ENCODE results near the gene ZXDC.

Gene ZXDC

DNA sequence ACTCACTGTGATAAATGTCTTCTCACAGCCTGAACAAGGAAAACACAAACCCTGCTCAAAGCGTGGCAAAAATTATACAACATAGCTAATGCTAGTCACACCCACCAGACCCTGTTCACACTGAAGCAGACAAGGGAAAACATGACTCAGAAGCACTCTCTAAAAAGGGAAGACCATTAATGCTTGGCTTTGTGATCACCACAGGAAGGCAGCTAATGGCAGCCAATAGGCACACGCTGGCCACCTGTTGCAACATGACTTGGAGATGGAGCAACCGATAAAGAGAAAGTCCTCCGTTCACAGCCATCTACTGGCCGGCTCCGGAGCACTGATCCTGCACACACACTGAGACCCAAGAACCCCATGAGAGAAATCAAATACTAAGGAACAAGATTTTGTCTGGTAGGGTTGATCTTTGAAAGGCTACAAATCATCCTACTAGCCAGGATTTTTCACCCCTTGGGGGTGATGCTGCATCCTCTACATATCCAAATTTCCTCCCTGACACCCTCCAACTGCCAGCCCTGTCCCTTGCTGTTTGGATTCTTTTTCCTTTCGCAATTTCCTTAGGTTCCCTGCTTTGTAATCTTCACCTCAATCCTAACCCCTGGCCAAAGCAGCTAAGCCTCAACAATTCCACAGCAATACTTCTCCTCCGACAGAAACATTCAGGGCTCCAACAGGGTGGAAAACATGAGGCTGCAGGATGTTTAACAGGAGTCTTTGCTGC, 3.2 kb downstream of the ZXDC start:
- peak in 1 of 2 experiments; percentile 41 for DNase-seq

DNA sequence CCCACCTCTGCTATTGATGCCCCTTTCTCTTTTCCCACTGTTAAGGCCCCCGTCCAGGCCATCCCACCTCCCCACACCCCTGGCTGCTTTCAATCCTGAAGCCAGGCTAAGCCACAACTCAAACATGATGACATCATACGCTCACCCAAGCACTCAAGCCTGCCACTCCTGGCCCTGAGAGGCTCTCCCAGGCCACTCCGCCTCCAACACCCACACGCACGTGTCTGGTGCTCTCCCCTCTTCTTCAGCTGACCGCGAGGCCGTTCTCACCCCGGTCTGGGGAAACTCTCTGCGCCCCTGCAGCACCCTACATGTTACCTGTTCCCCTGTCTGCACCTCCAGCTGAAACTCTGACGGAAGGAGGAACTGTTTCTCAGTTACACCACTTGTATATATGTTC, 6.2 kb downstream of the ZXDC start:
- no peak for DNase-seq

DNA sequence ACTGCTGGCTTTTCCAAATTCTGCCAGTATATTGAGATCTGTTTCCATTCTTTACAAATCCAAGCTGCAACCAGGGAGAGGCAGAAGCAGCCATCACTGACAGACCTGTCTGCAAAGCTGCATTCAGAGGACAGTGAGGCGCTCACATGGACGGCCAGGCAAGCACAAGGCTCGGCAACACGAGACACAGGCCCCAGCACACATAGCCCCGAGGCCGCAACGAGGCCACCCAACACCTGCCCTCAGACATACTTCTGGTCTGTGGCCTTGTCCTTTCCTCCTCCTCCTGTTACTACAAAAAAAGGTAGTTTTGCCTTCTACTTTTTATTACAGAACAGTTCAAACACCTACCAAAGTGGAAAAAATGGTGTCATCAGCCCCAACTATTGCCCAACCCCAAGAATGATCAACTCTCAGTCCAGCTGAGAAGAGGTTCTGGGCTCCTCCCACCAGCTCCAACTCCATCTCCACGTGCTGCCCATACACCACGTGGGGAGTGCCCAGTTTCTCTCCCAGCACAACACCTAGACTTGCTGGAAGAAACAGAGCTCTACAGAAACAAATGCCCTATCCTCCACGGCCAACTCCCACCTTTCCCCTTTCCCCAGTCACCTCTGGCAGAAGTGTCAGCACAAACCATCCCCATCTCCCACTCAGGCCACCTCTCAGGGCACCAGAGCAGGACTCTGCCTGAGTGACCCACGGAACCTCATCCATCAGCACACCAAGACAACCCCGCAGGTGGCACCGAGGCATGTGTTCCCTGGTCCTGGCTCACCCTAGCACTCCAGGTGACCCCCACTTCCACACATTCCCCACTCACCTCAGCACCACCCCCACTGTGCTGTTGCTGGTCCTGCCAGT, 7.4 kb downstream of the ZXDC start:
- DNase-seq = no peak

DNA sequence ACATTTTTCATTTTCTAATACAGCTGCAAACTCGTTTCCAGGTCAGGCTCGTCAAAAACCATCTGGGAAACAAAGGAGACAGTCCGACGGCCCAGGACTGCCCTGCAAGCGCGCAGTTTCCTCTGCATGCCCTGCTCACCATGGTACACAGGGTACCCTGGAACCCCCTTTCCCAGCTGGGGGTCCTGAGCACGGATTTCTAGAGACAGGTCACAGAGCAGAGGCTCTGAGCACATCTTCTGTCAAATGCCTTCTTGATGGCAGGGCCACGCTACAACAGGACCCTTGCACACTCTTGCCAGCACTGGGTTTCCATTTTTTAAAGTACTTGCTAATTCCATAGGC, 8.1 kb downstream of the ZXDC start:
- DNase-seq = no peak

DNA sequence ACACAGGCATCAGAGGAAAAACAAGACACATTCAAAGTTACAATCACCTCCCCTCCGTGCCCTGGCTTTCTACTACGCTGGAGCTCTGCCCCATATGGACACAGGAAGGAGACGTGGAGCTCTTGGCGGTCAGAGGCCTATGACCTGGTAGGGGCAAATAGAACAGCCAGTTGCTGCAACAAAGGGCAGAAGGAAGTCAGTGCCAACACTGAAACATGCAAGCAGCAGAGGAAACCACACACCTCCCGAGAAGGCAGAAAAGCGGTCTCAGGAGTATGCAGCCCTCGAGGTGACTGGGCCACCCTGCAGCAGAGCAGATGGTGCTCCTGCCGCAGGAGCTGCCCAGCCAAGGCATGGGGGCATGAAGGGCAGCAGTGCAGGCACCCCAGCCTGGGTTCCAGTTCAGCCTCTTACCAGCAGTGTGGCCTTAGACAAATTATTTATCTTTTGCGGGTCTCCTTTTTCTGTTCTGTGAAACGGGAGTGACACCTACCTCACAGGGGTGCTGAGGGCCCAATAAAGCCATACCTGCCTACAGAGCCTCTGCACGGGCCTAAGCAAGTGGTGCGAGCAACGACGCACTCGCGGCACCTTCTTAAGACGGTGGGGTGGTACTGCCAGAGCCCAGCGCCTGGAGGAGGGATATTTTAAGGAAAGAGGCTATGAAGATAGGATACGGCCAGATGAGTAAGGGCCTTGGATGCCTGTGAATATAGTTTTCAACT, 8.6 kb downstream of the ZXDC start:
- DNase-seq = no peak

DNA sequence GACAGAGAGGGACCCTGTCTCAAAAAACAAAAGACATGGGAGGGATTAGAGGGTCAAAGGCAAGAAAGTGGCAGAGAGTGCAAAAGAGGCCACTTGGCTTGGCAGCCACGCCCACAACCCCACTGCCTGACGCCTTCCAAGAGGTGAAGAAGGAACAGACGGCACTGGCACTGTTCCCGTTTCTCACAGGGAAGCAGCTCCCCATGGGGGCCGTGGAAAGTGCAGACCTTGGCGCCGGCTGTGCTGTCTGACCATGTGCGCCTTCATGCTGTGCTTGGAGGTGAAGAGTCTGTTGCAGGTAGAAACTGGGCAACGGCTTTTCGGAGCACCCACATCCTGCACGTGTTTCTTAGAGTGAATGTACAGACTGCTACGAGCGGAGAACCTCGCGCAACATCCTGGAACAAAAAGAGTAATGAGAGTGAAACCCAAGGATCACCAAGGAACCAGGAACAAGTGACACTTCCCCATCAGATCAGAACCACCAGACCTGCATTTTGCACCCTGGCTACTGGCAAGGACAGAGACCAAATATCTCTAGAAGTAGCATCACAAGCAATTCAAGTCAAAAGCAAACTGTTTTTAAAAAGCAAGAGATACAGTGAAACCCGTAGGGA, 9.7 kb downstream of the ZXDC start:
- no peak for DNase-seq

DNA sequence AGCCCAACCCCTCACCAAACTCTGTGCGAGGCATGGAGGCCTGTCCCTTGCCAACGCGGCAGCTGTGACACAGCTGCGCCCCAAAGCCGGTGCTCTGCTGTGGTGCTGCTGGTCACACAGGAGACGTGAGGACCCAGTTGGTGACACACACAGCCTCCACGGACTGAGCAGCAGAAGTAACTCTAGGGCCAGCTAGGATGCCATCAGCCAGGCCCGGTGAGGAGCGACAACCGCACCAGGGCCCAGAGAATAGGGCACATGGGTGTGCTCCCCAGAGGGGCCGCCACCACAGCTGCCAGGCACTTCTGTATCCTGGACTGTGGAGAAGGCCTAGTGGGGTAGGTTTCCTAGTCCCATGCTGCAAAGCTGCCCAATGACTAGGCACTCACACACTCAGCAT, 10.7 kb downstream of the ZXDC start:
- no peak for DNase-seq

DNA sequence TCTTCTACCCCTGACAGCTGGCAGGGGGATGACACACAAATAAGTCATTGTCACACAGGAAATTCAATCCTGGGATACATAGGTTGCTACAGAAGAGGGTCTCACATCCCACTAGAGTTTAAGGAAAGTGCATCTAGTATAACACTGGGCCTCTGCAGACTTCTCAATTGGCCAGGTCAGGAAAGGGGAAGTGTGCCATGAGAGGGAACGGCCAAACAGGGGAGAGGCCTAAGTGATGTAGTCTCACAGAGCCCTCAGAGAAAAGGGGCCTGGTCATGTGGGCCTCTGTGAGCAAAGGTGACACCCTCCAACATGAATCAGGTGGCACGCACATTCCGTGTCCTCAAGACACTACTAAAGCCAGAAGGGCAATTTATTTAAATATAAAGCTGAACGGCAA, 11.2 kb downstream of the ZXDC start:
- no peak for DNase-seq

DNA sequence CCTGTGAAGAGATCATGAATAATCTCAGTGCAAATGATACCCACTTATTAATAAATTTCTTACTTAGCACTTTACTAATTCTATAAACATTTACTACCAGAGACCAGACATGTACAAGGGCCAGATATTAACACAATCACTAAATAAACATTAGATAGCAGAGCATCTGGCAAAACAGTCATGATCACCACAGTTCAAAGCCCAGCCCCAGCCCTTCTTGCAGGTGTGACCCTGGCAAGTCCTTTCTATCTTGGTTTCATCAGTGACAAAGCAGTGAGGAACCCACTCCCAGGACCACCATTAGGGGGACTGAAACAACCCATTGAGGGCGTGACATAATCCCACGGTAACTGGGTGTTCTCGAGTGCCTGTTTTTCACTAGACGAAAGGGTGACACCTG, 11.6 kb downstream of the ZXDC start:
- no peak for DNase-seq

DNA sequence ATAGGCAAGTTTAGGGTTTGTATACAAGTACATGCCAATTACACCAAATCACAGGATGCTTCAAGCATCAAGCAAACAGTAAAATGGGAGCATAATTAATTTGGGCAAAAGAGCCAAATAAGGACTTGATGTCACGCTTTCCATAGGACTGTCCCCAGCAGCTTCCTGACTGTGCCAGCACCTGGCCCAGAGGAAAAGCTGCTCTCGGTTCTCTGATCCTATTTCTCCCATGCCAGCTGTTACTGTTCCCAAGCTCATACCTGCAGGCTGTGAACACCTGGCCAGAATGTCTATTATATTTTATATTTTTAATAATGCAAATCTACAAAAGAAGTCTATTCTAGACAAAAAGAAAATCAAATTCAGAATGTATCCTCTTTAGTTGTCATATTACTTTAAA, 12.2 kb downstream of the ZXDC start:
- no peak for DNase-seq

DNA sequence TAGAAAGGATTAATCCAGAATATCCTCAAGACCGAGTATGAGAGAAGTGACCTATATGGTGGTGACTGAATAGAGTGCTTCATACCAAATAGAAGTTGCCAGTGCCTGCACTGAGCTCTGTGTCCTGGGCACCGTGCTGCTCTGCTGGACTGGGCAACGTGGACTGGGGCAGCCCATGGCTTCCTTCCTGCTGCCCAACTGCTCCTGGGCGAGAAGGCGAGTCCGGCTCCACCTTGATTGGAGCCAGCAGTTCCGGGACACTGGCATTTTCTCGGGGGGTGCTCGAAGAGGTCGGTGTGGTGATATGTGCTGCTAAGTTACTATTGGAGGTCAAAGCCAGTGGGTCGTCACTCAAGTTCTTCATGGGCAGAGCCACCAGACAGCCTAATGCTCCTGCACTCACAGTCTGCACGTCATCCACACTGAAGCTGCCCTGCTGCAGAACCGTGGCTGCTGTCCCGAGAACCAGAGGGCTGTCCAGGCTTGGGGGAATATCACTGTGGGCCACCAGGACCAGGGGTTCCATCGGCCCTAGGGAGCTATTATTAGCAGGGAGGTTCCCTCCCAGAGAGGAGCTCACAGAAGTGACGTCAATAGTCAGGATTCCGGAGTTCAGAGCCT, 14.1 kb downstream of the ZXDC start:
- no peak for DNase-seq

DNA sequence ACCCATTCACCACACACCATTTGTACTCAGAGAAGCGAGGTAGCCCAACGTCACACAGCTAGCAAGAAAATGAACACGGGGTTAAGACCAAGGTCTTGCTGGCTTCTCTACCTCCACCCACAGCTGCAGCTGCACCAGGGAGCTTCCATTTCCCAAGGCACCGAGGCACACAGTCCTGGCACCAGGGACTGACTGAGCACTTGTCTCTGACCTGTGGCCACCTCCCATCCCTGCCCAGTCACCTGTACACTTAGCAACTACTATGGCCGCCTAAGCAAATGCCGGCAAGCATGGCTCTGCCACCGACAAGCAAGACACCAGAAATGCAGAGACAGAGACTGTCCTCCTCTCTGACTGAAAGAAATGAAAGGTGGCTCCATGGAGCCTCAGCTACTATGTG, 15.3 kb downstream of the ZXDC start:
- no peak for DNase-seq

DNA sequence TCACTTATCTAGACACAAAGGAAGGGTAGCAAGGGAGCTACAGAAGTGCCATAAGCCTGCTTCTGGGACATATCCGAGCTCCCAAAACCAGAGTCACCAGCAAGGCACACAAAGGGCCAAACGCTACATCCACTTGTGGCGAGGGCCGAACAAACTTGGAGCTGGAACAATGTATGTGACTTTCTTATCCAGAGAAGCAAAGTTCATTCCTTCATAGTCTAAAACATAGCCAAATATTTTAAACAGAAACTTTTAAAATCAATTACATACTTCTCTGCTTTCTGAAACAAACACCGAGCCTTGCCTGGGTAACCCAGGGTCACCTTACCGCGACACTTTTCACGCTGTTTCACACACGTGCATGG, 15.9 kb downstream of the ZXDC start:
- DNase-seq = no peak

DNA sequence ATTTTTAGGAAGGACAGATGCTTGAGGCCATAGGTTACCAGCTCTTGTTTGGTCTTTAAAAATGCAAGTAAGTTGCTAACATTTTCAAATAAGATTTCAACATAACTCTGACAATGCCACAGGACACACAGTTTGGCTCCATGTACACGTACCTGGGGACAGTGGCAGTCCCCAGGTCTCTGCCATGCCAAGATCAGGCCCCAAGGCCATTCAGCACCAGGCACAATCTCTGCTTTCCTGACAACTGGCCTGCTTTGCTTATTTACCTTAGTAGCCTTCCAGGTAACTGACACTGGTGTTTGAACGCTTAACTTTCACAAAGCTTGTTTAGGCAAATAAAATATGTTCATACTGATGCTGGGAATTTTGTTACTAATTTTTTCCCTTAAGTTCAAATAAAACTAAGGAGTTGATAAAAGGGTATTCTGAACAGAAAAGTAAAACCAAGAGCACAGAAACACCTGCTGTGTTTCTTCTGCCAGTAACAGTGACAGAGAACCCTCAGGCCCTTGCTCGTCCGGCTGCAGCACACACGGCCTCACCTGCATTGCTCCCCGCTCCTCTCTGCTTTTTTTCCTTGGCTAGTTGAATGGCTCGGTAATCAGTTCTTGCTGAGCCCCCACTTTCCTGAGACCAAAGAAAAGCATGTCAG, 16.5 kb downstream of the ZXDC start:
- DNase-seq = no peak

DNA sequence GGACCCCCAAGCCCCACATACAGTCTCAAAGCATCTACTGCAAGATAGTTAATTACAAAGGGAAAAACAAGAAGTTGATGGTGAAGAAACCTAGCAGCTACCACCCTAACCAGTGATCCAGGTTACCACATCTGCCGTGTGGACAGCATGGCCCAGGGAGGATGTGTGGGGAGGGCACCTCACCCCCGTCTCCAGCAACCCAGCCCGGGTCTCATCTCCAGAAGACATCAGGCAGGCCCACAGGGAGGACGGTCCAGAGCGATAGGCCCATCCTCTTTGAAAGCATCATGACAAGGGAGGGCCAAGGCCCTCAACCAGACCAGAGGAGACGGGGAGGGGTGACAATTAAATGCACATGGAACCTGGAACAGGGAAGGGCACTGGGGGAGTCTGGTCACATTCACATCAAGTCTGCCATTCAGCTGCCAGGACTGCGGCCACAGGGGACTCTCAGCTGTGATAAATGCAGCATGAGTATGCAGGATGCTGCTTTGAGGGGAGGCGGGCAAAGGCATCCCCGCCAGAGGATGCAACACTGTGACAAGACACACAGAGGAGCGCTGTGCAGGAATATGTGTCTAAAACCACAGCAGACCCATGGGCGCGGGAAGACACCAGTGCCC, 18.8 kb downstream of the ZXDC start:
- DNase-seq = no peak

DNA sequence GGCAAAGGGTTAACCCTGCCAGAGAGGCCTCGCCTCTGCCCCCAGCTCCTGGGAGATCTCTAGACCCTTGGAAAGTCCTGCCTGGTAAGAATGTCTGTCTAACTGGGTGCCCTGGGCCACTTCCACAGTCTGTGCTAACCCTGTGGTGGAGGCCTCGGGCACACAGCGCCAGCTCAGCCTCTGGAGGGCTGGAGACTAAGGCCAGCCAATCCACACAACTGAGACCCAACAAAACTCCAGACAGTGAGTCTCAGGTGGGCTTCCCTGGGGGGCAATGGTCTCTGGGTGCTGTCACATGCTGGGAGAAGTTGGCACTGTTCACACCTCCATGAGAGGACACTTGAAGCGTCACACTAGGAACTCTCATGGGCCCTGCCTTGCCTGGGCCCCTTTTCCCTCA, 19.5 kb downstream of the ZXDC start:
- DNase-seq = no peak

DNA sequence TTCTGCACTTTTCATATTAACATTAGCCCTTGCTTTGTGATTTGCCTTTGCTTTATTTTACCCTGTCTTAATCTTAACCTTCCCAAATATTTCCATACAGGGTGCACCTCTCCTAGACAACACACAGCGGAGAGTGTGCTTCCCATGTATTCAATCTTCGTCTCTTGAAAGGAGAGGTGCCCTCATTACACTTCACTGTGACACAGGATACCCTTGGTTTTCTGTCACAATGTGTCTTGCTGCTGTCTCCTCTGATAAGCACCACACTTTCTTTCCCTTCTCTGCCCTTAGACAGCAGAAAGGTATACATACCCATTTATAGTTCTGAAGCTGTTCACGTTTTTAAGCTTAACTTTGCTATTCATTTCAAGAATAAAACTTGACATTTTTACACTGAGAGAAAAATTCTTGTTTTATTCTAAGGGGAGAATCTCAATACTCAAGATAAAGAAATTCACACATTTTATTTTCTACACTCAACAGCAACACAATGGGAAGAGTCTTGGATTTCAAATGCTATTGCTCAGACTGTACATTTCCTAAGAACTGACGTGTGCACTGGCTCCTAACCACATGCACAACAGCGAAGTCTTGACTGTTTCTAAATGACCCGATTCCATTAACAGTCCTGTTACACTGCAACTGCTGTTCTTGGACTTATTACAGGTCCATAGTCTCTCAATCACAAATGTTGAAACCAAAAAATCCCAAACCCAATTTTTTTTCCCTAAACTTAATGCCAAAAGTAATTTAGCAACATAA, 21.1 kb downstream of the ZXDC start:
- no peak for DNase-seq

DNA sequence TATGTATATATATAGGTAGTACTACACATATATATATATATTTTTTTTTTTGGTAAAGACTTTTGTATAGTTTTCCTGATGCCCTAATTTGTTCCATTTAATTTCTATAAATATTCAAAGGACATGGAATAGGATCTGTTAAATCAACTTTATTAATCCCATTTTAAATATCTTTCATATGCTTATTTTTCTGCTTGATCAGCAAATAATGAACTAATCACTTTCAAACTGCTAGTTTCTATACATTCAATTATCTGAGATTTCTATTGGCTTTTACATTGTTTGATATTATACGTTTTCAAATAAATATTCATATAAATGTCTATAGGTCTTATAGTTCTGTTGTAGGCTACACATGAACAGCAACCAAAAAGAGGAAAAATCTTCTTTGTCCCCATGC, 21.7 kb downstream of the ZXDC start:
- DNase-seq = no peak

DNA sequence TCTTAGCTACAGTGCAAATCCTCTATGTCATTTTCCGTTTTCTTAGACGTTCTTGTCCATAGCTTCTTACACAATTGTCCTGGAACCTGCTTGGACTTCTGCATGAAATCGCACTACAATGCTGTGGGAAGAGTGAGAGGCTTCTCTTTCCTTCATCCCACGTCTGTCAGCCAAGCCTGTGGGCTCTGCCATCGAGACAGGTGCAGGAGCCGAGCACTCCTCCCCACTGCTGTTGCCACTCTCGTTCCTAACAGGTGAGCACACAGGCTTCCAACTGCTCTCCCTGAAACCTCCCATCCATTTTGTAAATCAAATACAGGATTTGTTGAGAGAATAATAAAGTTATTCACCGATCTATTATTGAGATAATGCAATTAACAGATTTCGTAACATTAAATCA, 23.5 kb downstream of the ZXDC start:
- DNase-seq = no peak

DNA sequence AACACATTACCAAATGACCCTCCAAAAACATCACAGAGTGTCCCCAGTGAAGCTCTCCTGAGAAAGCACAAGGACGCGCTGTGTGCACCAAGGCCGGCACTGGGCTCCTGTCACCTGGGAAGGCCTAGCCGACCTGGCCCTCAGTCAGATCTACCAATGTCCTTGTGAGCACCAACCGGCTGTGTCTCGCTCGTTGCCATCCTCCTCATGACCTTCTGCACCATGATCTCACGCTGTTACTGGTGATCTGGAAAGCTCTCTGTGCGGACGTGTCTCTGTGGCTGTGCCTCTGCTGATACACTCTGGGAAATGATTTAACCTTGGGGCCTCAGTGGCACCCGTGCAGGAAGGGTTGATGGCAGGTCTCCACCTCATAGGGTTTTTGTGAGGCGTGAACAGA, 24.2 kb downstream of the ZXDC start:
- no peak for DNase-seq

DNA sequence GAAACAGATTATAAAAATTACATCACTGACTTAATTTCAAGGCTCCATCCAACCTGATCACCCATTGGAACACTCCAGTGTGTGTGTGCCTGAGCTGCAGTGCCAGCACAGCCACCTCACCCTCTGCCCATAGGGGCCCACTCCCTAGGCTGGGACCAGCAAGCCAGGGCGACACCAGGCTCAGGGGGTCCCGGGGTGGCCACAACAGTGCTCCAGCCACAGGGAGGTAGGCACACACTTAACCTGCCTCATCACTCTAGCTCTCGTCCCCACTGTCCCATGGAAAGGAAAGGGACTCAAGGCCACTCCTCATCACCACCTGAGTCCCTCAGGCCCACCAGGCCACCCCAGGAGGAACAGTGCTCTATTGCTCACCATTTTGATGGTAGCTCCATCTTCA, 24.9 kb downstream of the ZXDC start:
- no peak for DNase-seq

Data from NCI-H526 (cell line).